Lung (tissue), 12 donors: ENCODE results near the gene SLC66A1. TPM values are rescaled to one million over a fixed set of nuclear protein-coding genes. Genes with fewer than 3 reads are reported as not detected.
A peak's percentile ranks its signal among the peaks of the same experiment; 100 is the strongest.

Source experiments
- ATAC-seq: fragments of 200-7000 bp; cut with Tn5 transposase; one replicate; pipeline ENCODE4 v1.9.1; 2020; ENCODE audit warnings: moderate number of reproducible peaks; ENCODE audit not compliant: insufficient read depth, low FRiP score
- DNase-seq, 3 donors: peaks; one replicate each; pipeline ENCODE4 v3.0.0-alpha.2; 2013 to 2017
- H3K27ac ChIP-seq, 2 donors: one replicate each; pipeline ENCODE4 v1.5.1; 2013; ENCODE audit warnings: mild to moderate bottlenecking in 2 of 2, moderate library complexity in 2 of 2, control low read depth in 1 of 2, inconsistent platforms in 1 of 2, low read depth in 1 of 2, low read length in 1 of 2
- H3K27me3 ChIP-seq, 3 donors: one replicate each; pipeline ENCODE4 v1.5.1; 2013; ENCODE audit warnings: low read length in 2 of 3; ENCODE audit not compliant: control insufficient read depth in 3 of 3, insufficient read depth in 3 of 3
- H3K36me3 ChIP-seq, 4 donors: one replicate each; pipeline ENCODE4 v1.5.1; 2013; ENCODE audit warnings: low read length in 4 of 4, mild to moderate bottlenecking in 1 of 4, moderate library complexity in 1 of 4; ENCODE audit not compliant: control insufficient read depth in 4 of 4, insufficient read depth in 4 of 4
- H3K4me1 ChIP-seq, 5 donors: one replicate each; pipeline ENCODE4 v1.5.1; 2013; ENCODE audit warnings: low read length in 5 of 5, mild to moderate bottlenecking in 2 of 5, moderate library complexity in 1 of 5; ENCODE audit not compliant: control insufficient read depth in 5 of 5, insufficient read depth in 5 of 5
- H3K4me3 ChIP-seq: one replicate; pipeline ENCODE4 v1.5.1; 2013; ENCODE audit warnings: mild to moderate bottlenecking, control low read depth, moderate library complexity
- H3K9ac ChIP-seq, 2 donors: one replicate each; pipeline ENCODE4 v1.5.1; 2013; ENCODE audit warnings: low read length in 2 of 2, control low read depth in 1 of 2; ENCODE audit not compliant: insufficient read depth in 1 of 2
- H3K9me3 ChIP-seq, 4 donors: one replicate each; pipeline ENCODE4 v1.5.1; 2013; ENCODE audit warnings: low read length in 3 of 4, mild to moderate bottlenecking in 1 of 4, moderate library complexity in 1 of 4; ENCODE audit not compliant: control insufficient read depth in 4 of 4, insufficient read depth in 3 of 4
- CTCF ChIP-seq: IDR thresholded peaks from 2 replicates; pipeline ENCODE4 v1.5.1; 2012; ENCODE audit warnings: mild to moderate bottlenecking; ENCODE audit errors: control extremely low read depth, extremely low read depth
- WGBS, 2 donors: extraction: QIAGEN DNeasy Blood & Tissue Kit; methylation state at CpG; one replicate each; pipeline ENCODE4 v1.1.7; 2013; 5-methylcytosine and 5-hydroxymethylcytosine counted together
- polyA plus RNA-seq, 2 donors: library from polyadenylated mRNA; stranded (reverse); fragments of 200-250 nt; gene quantifications; one replicate each; pipeline ENCODE4 v1.2.1, GENCODE V29; 2013
- total RNA-seq, 2 donors: library from RNA; depleted of rRNA in 1 of 2; stranded (reverse); fragments of >200 nt in 1 of 2; gene quantifications; one replicate each; pipeline ENCODE4 v1.2.1, GENCODE V29; 2014 to 2021
- donor health status: control.
- donor health status: control.
- donor health status: Bipolar disorder and iron deficiency.
- donor health status: healthy.
- donor health status: DM: yes; HTN: yes; CAD: no.

The SLC66A1 gene
- total and polyA plus RNA-seq, 4 donors: 15.9 to 22.4 (median 20.3) TPM

GRCh38 chr1:19309123-19309813 lies 2.9 kb upstream of the SLC66A1 start:
- peak in 2 of 3 donors; percentile 7 to 21 for DNase-seq
- Histone ChIP-seq H3K27me3 (no peaks in the 10 kb centered on the region), H3K9ac (no peak overlapping the region), H3K27ac (no peak overlapping the region), H3K4me1 (peaks cover 0 to 21% (median 9%) of the 10 kb centered on the region in 5 donors), H3K36me3 (peaks cover 0 to 34% (median 32%) of the 10 kb centered on the region in 4 donors), H3K4me3 (no peak overlapping the region), H3K9me3 (no peaks in the 10 kb centered on the region)
- no peak for ATAC-seq
- TF ChIP-seq CTCF: no peak
- WGBS, 2 donors: 89 to 94% methylated on average over 6 of the region's 6 CpGs

GRCh38 chr1:19310061-19310460 lies 2.1 kb upstream of the SLC66A1 start:
- no peak for ATAC-seq
- H3K4me1 ChIP-seq: peaks cover 0 to 24% (median 9%) of the 10 kb centered on the region in 5 donors
- no peak overlapping the region for H3K4me3 ChIP-seq
- 93 to 94% methylated on average over 7 of the region's 7 CpGs for WGBS, 2 donors
- H3K27ac ChIP-seq: no peak overlapping the region
- H3K9me3 ChIP-seq: no peaks in the 10 kb centered on the region
- peaks cover 0 to 30% (median 24%) of the 10 kb centered on the region in 4 donors for H3K36me3 ChIP-seq
- H3K9ac ChIP-seq: no peak overlapping the region
- no peaks in the 10 kb centered on the region for H3K27me3 ChIP-seq
- DNase-seq: no peak
- TF ChIP-seq CTCF: no peak

- Histone ChIP-seq H3K4me3 (peak overlapping the region; percentile 82), H3K9me3 (no peaks in the 10 kb centered on the region), H3K27me3 (no peaks in the 10 kb centered on the region), H3K4me1 (peaks cover 0 to 24% (median 9%) of the 10 kb centered on the region in 5 donors), H3K27ac (peak overlapping the region in 1 of 2 donors; percentile 78), H3K36me3 (peaks cover 0 to 22% (median 16%) of the 10 kb centered on the region in 4 donors), H3K9ac (peak overlapping the region; percentile 1 to 39)
- 49 to 53% methylated on average over 12 to 13 of the region's 13 CpGs for WGBS, 2 donors
- no peak for TF ChIP-seq CTCF
- ATAC-seq: no peak
- peak in 1 of 3 donors; percentile 40 for DNase-seq
These were observed 1.2 kb upstream of the SLC66A1 start for GRCh38 chr1:19310720-19311502.
